ENCODE results near the gene PROCR. TPM values are rescaled to one million over a fixed set of nuclear protein-coding genes. Genes with fewer than 3 reads are reported as not detected.

PROCR gene
- total RNA-seq, 2 experiments from 2014 or later: not detected

- Histone ChIP-seq H2AFZ (ENCODE audit: low read length) (no peak overlapping the region), H3K36me3 (ENCODE audit: insufficient read depth, low read length) (peaks cover 35% of the 10 kb centered on the region), H3K9me3 (ENCODE audit: low read length) (no peaks in the 10 kb centered on the region), H3K4me3 (ENCODE audit: low read depth, low read length, poor library complexity, severe bottlenecking) (no peak overlapping the region), H3K4me1 (ENCODE audit: insufficient read depth, low read length, poor library complexity, severe bottlenecking) (no peaks in the 10 kb centered on the region), H3K79me2 (ENCODE audit: insufficient read depth, low read depth, low read length) (no peaks in the 10 kb centered on the region), H3K4me2 (ENCODE audit: low read length) (no peak overlapping the region), H3K27ac (ENCODE audit: low read depth, low read length, poor library complexity, severe bottlenecking) (no peak overlapping the region), H3K9me2 (ENCODE audit: insufficient read depth, low read length) (no peaks in the 10 kb centered on the region), H4K20me1 (ENCODE audit: insufficient read depth, low read length) (no peaks in the 10 kb centered on the region)
- ChIA-PET CTCF (ENCODE audit: unreplicated experiment) (no interaction called here), POLR2A (no interaction called here)
- TF ChIP-seq CTCF (conservative IDR thresholded peaks at IDR 0.05; ENCODE audit: low read length): no peak
- no peak for TF ChIP-seq EZH2phosphoT487 (IDR thresholded peaks at IDR 0.05; ENCODE audit: borderline replicate concordance, low read depth, low read length)
- no peak for DNase-seq (ENCODE audit: low spot score)
- no TSS peak for BruUV-seq (replicated peaks)
- intact Hi-C loops (cut with micrococcal nuclease; ENCODE audit: unreplicated experiment): no loop called here
Measured at GRCh38 chr20:35134880-35135279, 37.0 kb upstream of the PROCR start.

- H3K27ac ChIP-seq (ENCODE audit: low read depth, low read length, poor library complexity, severe bottlenecking): no peak overlapping the region
- DNase-seq (ENCODE audit: low spot score): no peak
- POLR2A ChIA-PET: interaction anchor here (0.7 kb wide), 2 partner anchors 268 to 700 kb away, joined by 4 to 6 read pairs; no protein-coding TSS in a partner anchor
- no TSS peak for BruUV-seq (replicated peaks)
- no peaks in the 10 kb centered on the region for H3K9me2 ChIP-seq (ENCODE audit: insufficient read depth, low read length)
- H3K4me1 ChIP-seq (ENCODE audit: insufficient read depth, low read length, poor library complexity, severe bottlenecking): no peaks in the 10 kb centered on the region
- no peaks in the 10 kb centered on the region for H3K79me2 ChIP-seq (ENCODE audit: insufficient read depth, low read depth, low read length)
- H3K4me3 ChIP-seq (ENCODE audit: low read depth, low read length, poor library complexity, severe bottlenecking): no peak overlapping the region
- H3K36me3 ChIP-seq (ENCODE audit: insufficient read depth, low read length): peaks cover 37% of the 10 kb centered on the region
- intact Hi-C loops (cut with micrococcal nuclease; ENCODE audit: unreplicated experiment): no loop called here
- H2AFZ ChIP-seq (ENCODE audit: low read length): no peak overlapping the region
- no peaks in the 10 kb centered on the region for H4K20me1 ChIP-seq (ENCODE audit: insufficient read depth, low read length)
- TF ChIP-seq CTCF (conservative IDR thresholded peaks at IDR 0.05; ENCODE audit: low read length) (no peak), EZH2phosphoT487 (IDR thresholded peaks at IDR 0.05; ENCODE audit: borderline replicate concordance, low read depth, low read length) (no peak)
- H3K4me2 ChIP-seq (ENCODE audit: low read length): no peak overlapping the region
- H3K9me3 ChIP-seq (ENCODE audit: low read length): no peaks in the 10 kb centered on the region
- CTCF ChIA-PET (ENCODE audit: unreplicated experiment): no interaction called here
Measured at GRCh38 chr20:35135867-35136586, 35.8 kb upstream of the PROCR start.

- DNase-seq (ENCODE audit: low spot score): peak; percentile 7
- ChIA-PET POLR2A (interaction anchor here (1.0 kb wide), 1 partner anchor 268 kb away, joined by 3 read pairs; no protein-coding TSS in a partner anchor), CTCF (ENCODE audit: unreplicated experiment) (interaction anchor here (0.5 to 1.5 kb wide), 4 partner anchors 20 to 1114 kb away, joined by 3 to 8 read pairs (median 4); no protein-coding TSS in a partner anchor)
- intact Hi-C loops (cut with micrococcal nuclease; ENCODE audit: unreplicated experiment): loop anchor here (1.0 to 10.0 kb wide), 4 partner anchors 48 to 270 kb away; partner anchors contain the start of gene UQCC1
- Histone ChIP-seq H2AFZ (ENCODE audit: low read length) (no peak overlapping the region), H3K4me1 (ENCODE audit: insufficient read depth, low read length, poor library complexity, severe bottlenecking) (peaks cover 23% of the 10 kb centered on the region), H3K4me2 (ENCODE audit: low read length) (0 out of 2 replicates have a peak overlapping the region, but pooled peaks have one; percentile 1), H3K79me2 (ENCODE audit: insufficient read depth, low read depth, low read length) (peaks cover 7% of the 10 kb centered on the region; the same call in 1 of the 2 replicates), H3K9me3 (ENCODE audit: low read length) (no peaks in the 10 kb centered on the region), H3K4me3 (ENCODE audit: low read depth, low read length, poor library complexity, severe bottlenecking) (no peak overlapping the region), H3K9me2 (ENCODE audit: insufficient read depth, low read length) (no peaks in the 10 kb centered on the region), H4K20me1 (ENCODE audit: insufficient read depth, low read length) (no peaks in the 10 kb centered on the region), H3K27ac (ENCODE audit: low read depth, low read length, poor library complexity, severe bottlenecking) (no peak overlapping the region), H3K36me3 (ENCODE audit: insufficient read depth, low read length) (peaks cover 31% of the 10 kb centered on the region)
- no TSS peak for BruUV-seq (replicated peaks)
- no peak for TF ChIP-seq EZH2phosphoT487 (IDR thresholded peaks at IDR 0.05; ENCODE audit: borderline replicate concordance, low read depth, low read length)
- TF ChIP-seq CTCF (conservative IDR thresholded peaks at IDR 0.05; ENCODE audit: low read length): no peak
Measured at GRCh38 chr20:35144694-35145093, 27.2 kb upstream of the PROCR start.
